ENCODE data around the gene GPLD1.

GPLD1 gene

GRCh38 chr6:24524805-24525204 is 35.4 kb upstream of the GPLD1 start:
- TF ChIP-seq CTCF (IDR thresholded peaks at IDR 0.05), result peak; percentile 54; the same call in 1 of the 2 replicates

- no peak for TF ChIP-seq CTCF (IDR thresholded peaks at IDR 0.05)
These were observed 35.0 kb upstream of the GPLD1 start for GRCh38 chr6:24524329-24524728.

GRCh38 chr6:24522228-24523176 is 33.1 kb upstream of the GPLD1 start:
- TF ChIP-seq CTCF (IDR thresholded peaks at IDR 0.05), result no peak

- TF ChIP-seq CTCF (IDR thresholded peaks at IDR 0.05), result peak; percentile 76
These were observed 31.7 kb upstream of the GPLD1 start for GRCh38 chr6:24520929-24521546.

GRCh38 chr6:24517659-24518543 is 28.5 kb upstream of the GPLD1 start:
- no peak for TF ChIP-seq CTCF (IDR thresholded peaks at IDR 0.05)

GRCh38 chr6:24513602-24514001 is 24.2 kb upstream of the GPLD1 start:
- no peak for TF ChIP-seq CTCF (IDR thresholded peaks at IDR 0.05)

GRCh38 chr6:24506814-24507520 is 17.6 kb upstream of the GPLD1 start:
- no peak for TF ChIP-seq CTCF (IDR thresholded peaks at IDR 0.05)
